ENCODE measurements around the gene KIAA0040. TPM values are rescaled to one million over a fixed set of nuclear protein-coding genes. Genes with fewer than 3 reads are reported as not detected.

KIAA0040 gene
- total RNA-seq, 1 donor from 2014 or later = 0.73 TPM

DNA sequence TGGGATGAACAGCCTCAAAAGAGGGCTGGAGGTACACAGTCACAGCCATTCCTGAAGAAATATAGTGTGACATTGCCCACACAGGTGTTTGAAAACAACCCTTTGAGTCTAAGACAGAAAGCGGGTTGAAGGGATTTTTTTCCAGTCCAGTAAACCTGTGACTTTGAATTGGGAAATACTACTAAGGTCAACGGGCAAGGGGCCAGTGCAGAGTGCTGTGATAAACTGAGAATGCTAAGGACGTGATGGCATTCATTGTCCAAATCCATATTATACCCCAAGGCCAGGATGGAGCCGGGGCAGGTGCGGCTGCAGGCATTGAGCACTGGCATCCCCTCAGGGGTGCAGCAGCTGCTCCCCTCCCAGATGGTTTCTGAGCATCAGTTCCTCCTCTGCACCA lies 36.6 kb downstream of the KIAA0040 start:
- DNase-seq (ENCODE audit: extremely low spot score, unreplicated experiment) = no peak
- Mint-ChIP-seq H3K4me3 (ENCODE audit: unreplicated experiment) (no peak overlapping the region), H3K9me3 (ENCODE audit: unreplicated experiment) (no peaks in the 10 kb centered on the region), H3K27me3 (ENCODE audit: unreplicated experiment) (peaks cover 26% of the 10 kb centered on the region), H3K27ac (ENCODE audit: unreplicated experiment) (no peak overlapping the region), H3K36me3 (ENCODE audit: unreplicated experiment) (no peaks in the 10 kb centered on the region), H3K4me1 (ENCODE audit: unreplicated experiment) (peaks cover 2% of the 10 kb centered on the region)
- TF ChIP-seq, protein P1, sequence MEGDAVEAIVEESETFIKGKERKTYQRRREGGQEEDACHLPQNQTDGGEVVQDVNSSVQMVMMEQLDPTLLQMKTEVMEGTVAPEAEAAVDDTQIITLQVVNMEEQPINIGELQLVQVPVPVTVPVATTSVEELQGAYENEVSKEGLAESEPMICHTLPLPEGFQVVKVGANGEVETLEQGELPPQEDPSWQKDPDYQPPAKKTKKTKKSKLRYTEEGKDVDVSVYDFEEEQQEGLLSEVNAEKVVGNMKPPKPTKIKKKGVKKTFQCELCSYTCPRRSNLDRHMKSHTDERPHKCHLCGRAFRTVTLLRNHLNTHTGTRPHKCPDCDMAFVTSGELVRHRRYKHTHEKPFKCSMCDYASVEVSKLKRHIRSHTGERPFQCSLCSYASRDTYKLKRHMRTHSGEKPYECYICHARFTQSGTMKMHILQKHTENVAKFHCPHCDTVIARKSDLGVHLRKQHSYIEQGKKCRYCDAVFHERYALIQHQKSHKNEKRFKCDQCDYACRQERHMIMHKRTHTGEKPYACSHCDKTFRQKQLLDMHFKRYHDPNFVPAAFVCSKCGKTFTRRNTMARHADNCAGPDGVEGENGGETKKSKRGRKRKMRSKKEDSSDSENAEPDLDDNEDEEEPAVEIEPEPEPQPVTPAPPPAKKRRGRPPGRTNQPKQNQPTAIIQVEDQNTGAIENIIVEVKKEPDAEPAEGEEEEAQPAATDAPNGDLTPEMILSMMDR (IDR thresholded peaks at IDR 0.05) = no peak

DNA sequence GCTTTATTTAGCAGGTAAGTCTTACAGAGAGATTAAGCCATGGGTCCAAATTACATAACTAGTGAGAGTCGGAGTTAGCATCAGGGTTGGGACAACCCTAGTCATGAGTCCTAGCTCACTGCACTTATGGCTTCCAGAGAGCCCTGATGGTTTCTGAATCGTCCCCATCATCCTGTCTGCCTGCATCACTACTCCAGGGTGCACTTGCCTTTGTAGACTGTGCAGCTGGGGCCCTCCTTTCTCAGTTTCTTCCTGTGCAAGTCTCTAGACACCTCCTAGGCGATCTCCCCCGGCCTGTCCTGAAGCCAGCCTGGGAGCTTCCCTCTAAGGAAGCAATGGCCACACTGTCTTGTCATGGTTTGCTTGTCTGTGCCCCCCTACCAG lies 37.1 kb downstream of the KIAA0040 start:
- Mint-ChIP-seq H3K36me3 (ENCODE audit: unreplicated experiment) (no peaks in the 10 kb centered on the region), H3K4me1 (ENCODE audit: unreplicated experiment) (peaks cover 5% of the 10 kb centered on the region), H3K27ac (ENCODE audit: unreplicated experiment) (no peak overlapping the region), H3K9me3 (ENCODE audit: unreplicated experiment) (no peaks in the 10 kb centered on the region), H3K27me3 (ENCODE audit: unreplicated experiment) (peaks cover 30% of the 10 kb centered on the region), H3K4me3 (ENCODE audit: unreplicated experiment) (no peak overlapping the region)
- TF ChIP-seq, protein P1 (IDR thresholded peaks at IDR 0.05) = no peak
- no peak for DNase-seq (ENCODE audit: extremely low spot score, unreplicated experiment)

DNA sequence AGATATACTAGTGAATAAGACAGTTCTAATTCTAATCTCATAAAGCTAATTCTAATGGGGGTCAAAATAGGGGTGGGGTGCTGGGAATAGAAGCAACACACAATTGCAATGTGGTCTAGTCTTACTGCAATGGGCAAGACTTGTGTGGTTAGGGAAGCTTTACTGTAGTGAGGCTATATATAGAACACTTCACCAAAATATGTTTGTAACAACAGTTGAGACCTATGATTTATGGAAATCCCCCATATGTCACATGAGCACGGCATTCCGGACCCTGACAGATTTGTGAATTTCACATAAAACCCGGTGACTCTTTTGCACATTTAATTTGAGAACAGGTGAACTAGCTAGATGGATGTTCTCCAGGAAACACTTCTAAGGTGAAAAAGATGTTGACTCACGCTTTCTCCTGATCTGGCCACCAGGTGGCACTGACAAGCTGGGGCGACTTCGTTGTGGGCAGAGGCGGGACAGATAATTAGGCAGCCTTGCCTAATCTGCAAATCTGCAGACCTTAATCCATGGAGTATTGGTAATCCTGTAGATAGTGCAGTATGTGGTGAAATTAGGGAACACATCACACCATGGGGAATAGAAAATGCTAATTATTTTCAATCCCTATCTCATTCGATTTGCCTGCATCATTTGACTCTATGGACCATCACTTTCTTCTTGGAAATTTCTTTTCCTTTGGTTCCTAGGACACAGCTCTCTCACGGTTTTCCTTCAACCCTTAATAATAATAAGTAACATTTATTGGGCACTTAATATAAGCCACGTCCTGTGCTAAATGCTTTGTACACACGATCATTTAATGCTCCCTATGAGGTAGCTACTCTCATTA lies 37.7 kb downstream of the KIAA0040 start:
- Mint-ChIP-seq H3K9me3 (ENCODE audit: unreplicated experiment) (no peaks in the 10 kb centered on the region), H3K4me1 (ENCODE audit: unreplicated experiment) (peaks cover 6% of the 10 kb centered on the region), H3K36me3 (ENCODE audit: unreplicated experiment) (no peaks in the 10 kb centered on the region), H3K4me3 (ENCODE audit: unreplicated experiment) (no peak overlapping the region), H3K27me3 (ENCODE audit: unreplicated experiment) (peaks cover 33% of the 10 kb centered on the region), H3K27ac (ENCODE audit: unreplicated experiment) (no peak overlapping the region)
- TF ChIP-seq, protein P1 (IDR thresholded peaks at IDR 0.05) = peak; percentile 89
- no peak for DNase-seq (ENCODE audit: extremely low spot score, unreplicated experiment)

DNA sequence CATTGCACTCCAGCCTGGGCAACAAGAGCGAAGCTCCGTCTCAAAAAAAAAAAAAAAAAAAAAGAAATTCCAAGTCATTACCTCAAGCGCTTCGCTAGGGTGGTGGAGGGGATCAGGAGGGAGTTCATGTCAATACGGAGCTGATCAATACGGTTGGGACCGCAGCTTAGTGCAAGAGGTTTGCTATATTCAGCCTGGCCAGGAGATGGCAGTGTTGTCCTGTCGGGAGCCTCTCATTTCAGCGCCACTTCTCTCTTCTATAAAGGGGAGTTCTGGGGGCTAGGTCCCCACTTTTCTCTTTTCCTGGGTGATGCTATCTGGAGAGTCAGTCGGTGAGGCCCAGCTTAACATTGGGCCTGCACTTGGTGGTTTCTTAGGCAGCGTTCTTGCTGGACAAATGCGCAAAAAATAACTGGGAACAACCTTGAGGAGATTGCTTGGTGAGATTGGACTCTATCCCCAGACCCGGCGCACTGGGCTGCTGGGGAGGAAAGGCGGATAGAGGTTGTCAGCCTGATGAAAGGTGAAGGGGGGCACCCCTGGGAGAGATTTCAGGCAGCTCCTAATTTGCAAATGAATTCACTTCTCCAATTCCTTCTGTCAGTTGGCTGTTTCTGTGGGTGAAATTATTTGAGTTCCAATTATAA lies 40.4 kb downstream of the KIAA0040 start:
- Mint-ChIP-seq H3K27ac (ENCODE audit: unreplicated experiment) (no peak overlapping the region), H3K4me1 (ENCODE audit: unreplicated experiment) (peaks cover 6% of the 10 kb centered on the region), H3K4me3 (ENCODE audit: unreplicated experiment) (no peak overlapping the region), H3K27me3 (ENCODE audit: unreplicated experiment) (peaks cover 37% of the 10 kb centered on the region), H3K9me3 (ENCODE audit: unreplicated experiment) (no peaks in the 10 kb centered on the region), H3K36me3 (ENCODE audit: unreplicated experiment) (no peaks in the 10 kb centered on the region)
- no peak for DNase-seq (ENCODE audit: extremely low spot score, unreplicated experiment)
- TF ChIP-seq, protein P1 (IDR thresholded peaks at IDR 0.05) = peak; percentile 87

DNA sequence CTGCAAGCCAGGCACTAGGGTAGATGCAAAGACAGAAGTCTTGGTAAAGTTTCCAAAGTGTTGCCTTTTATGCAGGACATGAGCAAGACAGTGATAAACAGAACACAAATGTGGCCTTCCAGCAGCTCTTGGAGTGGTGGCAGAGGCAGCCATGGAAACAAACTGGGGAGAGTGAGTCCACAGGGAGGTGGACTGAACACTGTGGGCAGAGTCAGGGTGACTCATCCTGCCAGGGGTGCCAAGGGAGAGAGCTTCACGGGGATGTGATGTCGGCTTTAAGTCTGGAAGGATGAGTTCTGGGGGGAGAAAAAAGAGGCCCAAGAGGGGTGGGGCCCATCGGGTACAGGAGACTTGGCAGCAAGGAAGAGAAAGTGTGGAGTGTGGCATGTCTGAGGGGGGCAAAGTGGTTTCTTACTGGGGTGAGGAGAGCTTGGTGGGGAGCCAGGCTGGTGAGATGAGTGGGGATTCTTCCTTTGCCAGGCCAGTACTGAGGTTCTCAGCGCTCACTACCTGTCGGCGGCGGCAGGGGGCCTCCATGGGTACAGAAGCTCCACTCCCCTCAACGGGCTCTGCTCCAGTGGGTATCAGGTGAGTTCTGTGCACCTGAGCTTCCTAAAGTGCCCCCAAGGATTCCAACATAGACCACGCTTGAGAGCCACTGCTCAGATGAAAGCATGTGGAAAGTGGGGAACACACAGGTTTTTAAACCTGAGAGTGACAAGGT lies 41.8 kb downstream of the KIAA0040 start:
- H3K27ac Mint-ChIP-seq (ENCODE audit: unreplicated experiment) = no peak overlapping the region
- H3K36me3 Mint-ChIP-seq (ENCODE audit: unreplicated experiment) = no peaks in the 10 kb centered on the region
- H3K9me3 Mint-ChIP-seq (ENCODE audit: unreplicated experiment) = no peaks in the 10 kb centered on the region
- H3K4me1 Mint-ChIP-seq (ENCODE audit: unreplicated experiment) = peaks cover 11% of the 10 kb centered on the region
- TF ChIP-seq, protein P1 (IDR thresholded peaks at IDR 0.05) = no peak
- no peak for DNase-seq (ENCODE audit: extremely low spot score, unreplicated experiment)
- no peak overlapping the region for H3K4me3 Mint-ChIP-seq (ENCODE audit: unreplicated experiment)
- peaks cover 37% of the 10 kb centered on the region for H3K27me3 Mint-ChIP-seq (ENCODE audit: unreplicated experiment)

Measured in osteocyte (in vitro differentiated cells).